ENCODE results near the gene PTPRN2.
"Not testable (repeated sequence)": the region's sequence is repeated elsewhere in the genome, so short reads cannot be mapped to it uniquely, and the experiment has no call there.

PTPRN2 gene

GRCh38 chr7:157496416-157497275 lies 1091.0 kb downstream of the PTPRN2 start:
- H3K27ac ChIP-seq, result no peak overlapping the region

GRCh38 chr7:157495594-157495993 lies 1092.0 kb downstream of the PTPRN2 start:
- no peak for TF ChIP-seq ZFX (IDR thresholded peaks at IDR 0.05; ENCODE audit: borderline replicate concordance)
- no peak for TF ChIP-seq CTCF (IDR thresholded peaks at IDR 0.05)
- no peak overlapping the region for H3K27ac ChIP-seq

More at GRCh38 chr7:157496416-157497275, 1091.0 kb downstream of the PTPRN2 start:
- TF ChIP-seq ZFX (IDR thresholded peaks at IDR 0.05; ENCODE audit: borderline replicate concordance) (no peak), CTCF (IDR thresholded peaks at IDR 0.05) (no peak)

- H3K27ac ChIP-seq, result no peak overlapping the region
- TF ChIP-seq ZFX (IDR thresholded peaks at IDR 0.05; ENCODE audit: borderline replicate concordance) (no peak), CTCF (IDR thresholded peaks at IDR 0.05) (no peak)
Observed at GRCh38 chr7:157495177-157495553, 1092.5 kb downstream of the PTPRN2 start.

GRCh38 chr7:157494506-157495176 lies 1093.0 kb downstream of the PTPRN2 start:
- no peak for TF ChIP-seq CTCF (IDR thresholded peaks at IDR 0.05)
- TF ChIP-seq ZFX (IDR thresholded peaks at IDR 0.05; ENCODE audit: borderline replicate concordance), result no peak
- no peak overlapping the region for H3K27ac ChIP-seq

GRCh38 chr7:157493776-157494175 lies 1093.8 kb downstream of the PTPRN2 start:
- no peak overlapping the region for H3K27ac ChIP-seq
- TF ChIP-seq CTCF (IDR thresholded peaks at IDR 0.05) (no peak), ZFX (IDR thresholded peaks at IDR 0.05; ENCODE audit: borderline replicate concordance) (no peak)

- no peak for TF ChIP-seq ZFX (IDR thresholded peaks at IDR 0.05; ENCODE audit: borderline replicate concordance)
- no peak for TF ChIP-seq CTCF (IDR thresholded peaks at IDR 0.05)
- H3K27ac ChIP-seq, result no peak overlapping the region
Observed at GRCh38 chr7:157493017-157493416, 1094.6 kb downstream of the PTPRN2 start.

GRCh38 chr7:157490465-157490912 lies 1097.1 kb downstream of the PTPRN2 start:
- no peak for TF ChIP-seq ZFX (IDR thresholded peaks at IDR 0.05; ENCODE audit: borderline replicate concordance)
- TF ChIP-seq CTCF (IDR thresholded peaks at IDR 0.05), result no peak
- no peak overlapping the region for H3K27ac ChIP-seq

GRCh38 chr7:157489870-157490269 lies 1097.8 kb downstream of the PTPRN2 start:
- not testable (repeated sequence) for H3K27ac ChIP-seq
